ENCODE results near the gene PPP2R2C.

- no peak for TF ChIP-seq CTCF (IDR thresholded peaks at IDR 0.05)
- no peak for TF ChIP-seq POLR2A (IDR thresholded peaks at IDR 0.05)
These were observed 118.3 kb downstream of the PPP2R2C start for GRCh38 chr4:6354119-6354518.
